Panc1 (cell line): ENCODE data around the gene MX1.

Experiments
- POLR2AphosphoS5 ChIP-seq: IDR thresholded peaks from 2 replicates; pipeline ENCODE4 v1.6.1; 2012; ENCODE audit warnings: mild to moderate bottlenecking, low read depth, low read length, moderate library complexity
- TF ChIP-seq, protein P1 (sequence below): fragments of 450-650 bp; IDR thresholded peaks from 2 replicates; pipeline ENCODE4 v1.5.1; 2017; ENCODE audit warnings: mild to moderate bottlenecking
- TF ChIP-seq, protein P2 (sequence below), 2 experiments: IDR thresholded peaks; 2 replicates each; pipeline ENCODE4 v1.6.1; 2011 to 2012; ENCODE audit warnings: low read depth in 2 of 2, control low read depth in 1 of 2, low read length in 1 of 2, mild to moderate bottlenecking in 1 of 2, moderate library complexity in 1 of 2; ENCODE audit not compliant: insufficient read depth in 1 of 2

DNA sequence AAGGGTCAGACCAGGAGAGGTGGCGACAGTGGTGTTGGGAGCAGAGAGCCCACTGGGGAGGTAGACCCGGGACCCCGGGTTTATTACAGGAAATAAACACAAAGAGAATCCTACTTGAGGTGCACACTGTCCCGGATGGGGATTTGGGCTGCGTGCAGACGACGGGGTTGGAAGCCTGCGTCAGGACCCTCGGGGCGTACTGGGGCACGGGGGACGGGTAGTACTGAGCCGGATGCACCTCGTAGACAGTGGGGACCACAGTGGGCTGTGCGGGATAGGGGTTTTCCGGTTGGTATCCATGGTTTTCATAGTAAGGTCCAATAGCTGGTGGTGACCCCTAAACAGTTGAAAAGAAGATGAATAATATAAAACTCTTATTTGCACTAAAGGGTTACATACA, 68.2 kb downstream of the MX1 start:
- TF ChIP-seq, protein P1, sequence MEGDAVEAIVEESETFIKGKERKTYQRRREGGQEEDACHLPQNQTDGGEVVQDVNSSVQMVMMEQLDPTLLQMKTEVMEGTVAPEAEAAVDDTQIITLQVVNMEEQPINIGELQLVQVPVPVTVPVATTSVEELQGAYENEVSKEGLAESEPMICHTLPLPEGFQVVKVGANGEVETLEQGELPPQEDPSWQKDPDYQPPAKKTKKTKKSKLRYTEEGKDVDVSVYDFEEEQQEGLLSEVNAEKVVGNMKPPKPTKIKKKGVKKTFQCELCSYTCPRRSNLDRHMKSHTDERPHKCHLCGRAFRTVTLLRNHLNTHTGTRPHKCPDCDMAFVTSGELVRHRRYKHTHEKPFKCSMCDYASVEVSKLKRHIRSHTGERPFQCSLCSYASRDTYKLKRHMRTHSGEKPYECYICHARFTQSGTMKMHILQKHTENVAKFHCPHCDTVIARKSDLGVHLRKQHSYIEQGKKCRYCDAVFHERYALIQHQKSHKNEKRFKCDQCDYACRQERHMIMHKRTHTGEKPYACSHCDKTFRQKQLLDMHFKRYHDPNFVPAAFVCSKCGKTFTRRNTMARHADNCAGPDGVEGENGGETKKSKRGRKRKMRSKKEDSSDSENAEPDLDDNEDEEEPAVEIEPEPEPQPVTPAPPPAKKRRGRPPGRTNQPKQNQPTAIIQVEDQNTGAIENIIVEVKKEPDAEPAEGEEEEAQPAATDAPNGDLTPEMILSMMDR = no peak
- no peak for TF ChIP-seq POLR2AphosphoS5
- TF ChIP-seq, protein P2, sequence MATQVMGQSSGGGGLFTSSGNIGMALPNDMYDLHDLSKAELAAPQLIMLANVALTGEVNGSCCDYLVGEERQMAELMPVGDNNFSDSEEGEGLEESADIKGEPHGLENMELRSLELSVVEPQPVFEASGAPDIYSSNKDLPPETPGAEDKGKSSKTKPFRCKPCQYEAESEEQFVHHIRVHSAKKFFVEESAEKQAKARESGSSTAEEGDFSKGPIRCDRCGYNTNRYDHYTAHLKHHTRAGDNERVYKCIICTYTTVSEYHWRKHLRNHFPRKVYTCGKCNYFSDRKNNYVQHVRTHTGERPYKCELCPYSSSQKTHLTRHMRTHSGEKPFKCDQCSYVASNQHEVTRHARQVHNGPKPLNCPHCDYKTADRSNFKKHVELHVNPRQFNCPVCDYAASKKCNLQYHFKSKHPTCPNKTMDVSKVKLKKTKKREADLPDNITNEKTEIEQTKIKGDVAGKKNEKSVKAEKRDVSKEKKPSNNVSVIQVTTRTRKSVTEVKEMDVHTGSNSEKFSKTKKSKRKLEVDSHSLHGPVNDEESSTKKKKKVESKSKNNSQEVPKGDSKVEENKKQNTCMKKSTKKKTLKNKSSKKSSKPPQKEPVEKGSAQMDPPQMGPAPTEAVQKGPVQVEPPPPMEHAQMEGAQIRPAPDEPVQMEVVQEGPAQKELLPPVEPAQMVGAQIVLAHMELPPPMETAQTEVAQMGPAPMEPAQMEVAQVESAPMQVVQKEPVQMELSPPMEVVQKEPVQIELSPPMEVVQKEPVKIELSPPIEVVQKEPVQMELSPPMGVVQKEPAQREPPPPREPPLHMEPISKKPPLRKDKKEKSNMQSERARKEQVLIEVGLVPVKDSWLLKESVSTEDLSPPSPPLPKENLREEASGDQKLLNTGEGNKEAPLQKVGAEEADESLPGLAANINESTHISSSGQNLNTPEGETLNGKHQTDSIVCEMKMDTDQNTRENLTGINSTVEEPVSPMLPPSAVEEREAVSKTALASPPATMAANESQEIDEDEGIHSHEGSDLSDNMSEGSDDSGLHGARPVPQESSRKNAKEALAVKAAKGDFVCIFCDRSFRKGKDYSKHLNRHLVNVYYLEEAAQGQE (IDR thresholded peaks at IDR 0.05; ENCODE audit: insufficient read depth in 1 of 2, low read depth in 2 of 2, low read length in 1 of 2) = no peak
